GM12892 (cell line): ENCODE results near the gene DOP1A.

Source experiments
- POLR2A ChIP-seq: IDR thresholded peaks from 2 replicates; pipeline ENCODE4 v1.6.1; 2011; ENCODE audit warnings: low read depth, low read length, control low read depth
- POLR2AphosphoS5 ChIP-seq: IDR thresholded peaks from 2 replicates; pipeline ENCODE4 v1.6.1; 2011; ENCODE audit warnings: low read depth, low read length, control low read depth
- TAF1 ChIP-seq: IDR thresholded peaks from 2 replicates; pipeline ENCODE4 v1.6.1; 2011; ENCODE audit warnings: low read depth, mild to moderate bottlenecking, control low read depth, low read length, borderline replicate concordance

DNA sequence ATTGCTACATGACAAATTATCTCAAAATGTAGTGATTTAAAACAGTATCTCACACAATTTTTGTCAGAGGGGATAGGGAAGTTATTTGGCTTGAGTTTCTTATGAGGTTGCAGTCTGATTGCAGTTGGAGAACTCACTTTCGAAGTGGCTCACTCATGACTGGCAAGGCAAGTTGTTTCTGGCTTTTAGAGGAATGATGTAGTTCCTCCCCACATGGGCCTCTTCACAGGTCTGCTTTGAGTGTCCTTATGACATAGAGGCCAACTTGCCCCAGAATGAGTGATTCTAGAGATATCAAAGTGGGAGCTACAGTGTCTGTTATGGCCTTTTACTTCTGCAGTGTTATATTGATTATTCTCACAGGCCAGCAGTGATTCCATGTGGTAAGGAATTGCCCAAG is 6.1 kb downstream of the DOP1A start:
- TF ChIP-seq POLR2AphosphoS5 (no peak), POLR2A (no peak), TAF1 (no peak)
